ENCODE results near the gene ATG9A.
"Not testable (repeated sequence)": the region's sequence is repeated elsewhere in the genome, so short reads cannot be mapped to it uniquely, and the experiment has no call there.

Gene ATG9A

DNA sequence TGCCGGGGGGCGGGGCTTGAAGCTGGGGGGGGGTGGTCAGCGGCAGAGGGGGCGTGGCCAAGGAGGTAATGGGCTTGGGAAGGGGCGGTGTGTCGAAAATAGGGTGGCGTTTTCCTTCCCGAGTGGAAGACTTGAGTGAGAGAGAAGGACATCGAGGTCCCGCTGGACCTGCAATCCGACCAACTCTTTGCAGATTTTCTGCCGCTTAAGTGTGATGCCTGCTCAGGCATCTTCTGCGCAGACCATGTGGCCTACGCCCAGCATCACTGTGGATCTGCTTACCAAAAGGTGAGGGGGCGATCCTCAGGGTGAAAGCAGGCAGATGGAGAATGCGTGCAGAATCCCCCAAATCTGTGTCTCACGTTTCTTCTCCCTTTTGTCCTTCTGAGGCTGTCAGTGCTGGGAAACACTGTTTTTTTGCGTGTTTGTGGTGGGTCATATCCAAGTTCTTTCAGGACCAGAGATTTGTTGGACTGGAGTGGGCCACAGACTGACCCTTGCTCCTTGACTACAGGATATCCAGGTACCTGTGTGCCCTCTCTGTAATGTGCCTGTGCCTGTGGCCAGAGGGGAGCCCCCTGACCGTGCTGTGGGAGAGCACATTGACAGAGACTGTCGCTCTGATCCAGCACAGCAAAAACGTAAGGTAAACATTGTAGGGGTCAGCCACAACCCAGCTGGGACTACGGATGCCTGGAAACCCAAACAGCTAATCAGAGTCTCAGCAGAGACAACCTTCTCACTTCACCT, 22.1 kb downstream of the ATG9A start:
- no peak for DNase-seq (ENCODE audit: low read depth in 3 of 3)

DNA sequence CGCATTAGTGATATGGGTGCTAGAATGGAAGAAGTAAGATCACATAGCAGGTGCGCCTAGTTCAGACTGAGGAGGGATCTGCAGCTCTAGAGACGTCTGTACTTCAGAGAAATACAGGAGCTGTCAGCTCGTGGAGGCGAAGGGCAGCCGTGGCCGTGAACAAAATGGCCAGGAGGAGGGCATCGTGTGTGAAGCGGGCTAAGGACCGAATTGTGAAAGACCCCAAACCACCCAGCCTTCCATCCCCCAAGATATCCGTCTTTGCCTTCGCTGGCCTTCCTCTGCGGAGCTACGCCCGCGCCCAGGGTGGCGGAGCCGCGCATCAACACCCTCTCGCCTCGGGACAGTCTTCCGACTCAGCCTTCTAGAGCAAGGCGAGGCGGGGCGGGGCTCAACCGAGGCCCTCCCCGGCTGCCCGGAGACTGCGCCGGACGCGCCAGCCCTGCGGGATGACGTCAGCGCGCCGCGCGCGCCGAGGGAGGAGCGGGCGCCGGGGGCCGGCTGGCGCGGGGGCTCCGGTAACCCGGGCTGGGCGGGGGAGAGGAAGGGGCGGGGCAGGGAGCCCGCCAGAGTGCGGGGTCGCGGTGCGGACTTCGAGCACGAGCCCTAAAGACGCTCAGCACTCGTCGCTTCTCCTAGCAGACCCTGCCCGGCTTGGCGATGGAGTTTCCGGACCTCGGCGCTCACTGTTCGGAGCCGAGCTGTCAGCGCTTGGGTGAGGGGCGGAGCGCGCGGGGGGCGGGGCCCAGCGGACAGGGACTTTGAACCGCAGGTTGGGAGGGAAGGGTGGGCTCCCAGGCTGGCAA, 22.9 kb downstream of the ATG9A start, which contains the start of gene ZFAND2B:
TSS of gene ZFAND2B (plus strand) at position 455 of the 806 bp plus-strand sequence. CDS start at position 661, 206 bp downstream.
- DNase-seq (ENCODE audit: low read depth in 3 of 3), result peak; percentile 88 to 96 (median 91)

DNA sequence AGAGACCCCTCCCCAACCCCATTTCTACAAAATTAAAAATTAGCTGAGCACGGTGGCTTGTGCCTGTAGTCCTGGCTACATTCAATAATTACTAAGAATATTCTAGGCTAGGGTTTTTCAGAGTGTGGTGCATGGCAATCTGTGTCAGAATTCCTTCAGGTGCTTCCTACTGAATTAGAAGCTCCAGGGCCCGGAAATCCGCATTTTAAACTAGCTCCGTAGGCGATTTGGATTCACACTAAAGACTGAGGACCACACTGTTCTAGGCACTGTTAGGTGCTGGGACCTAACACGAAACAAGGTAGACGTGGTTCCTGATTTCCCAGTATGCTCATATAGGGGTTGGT, 23.5 kb downstream of the ATG9A start:
- no peak for DNase-seq (ENCODE audit: low read depth in 3 of 3)

DNA sequence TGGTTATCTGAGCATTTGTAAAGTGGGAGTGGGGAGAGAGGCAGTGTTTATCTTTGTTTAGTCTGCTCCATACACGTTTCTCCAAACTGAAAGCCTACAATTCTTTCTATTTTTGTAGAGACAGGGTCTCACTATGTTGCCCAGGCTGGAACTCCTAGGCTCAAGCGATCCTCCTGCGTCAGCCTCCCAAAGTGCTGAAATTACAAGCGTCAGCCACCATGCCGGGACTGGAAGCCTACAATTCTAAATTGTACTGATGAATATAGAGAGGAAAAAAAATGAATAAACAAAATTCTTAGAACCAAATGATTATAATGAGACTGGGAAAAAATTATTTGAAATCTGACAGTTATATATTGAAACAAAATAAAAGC, 24.3 kb downstream of the ATG9A start:
- no peak for DNase-seq (ENCODE audit: low read depth in 3 of 3)

DNA sequence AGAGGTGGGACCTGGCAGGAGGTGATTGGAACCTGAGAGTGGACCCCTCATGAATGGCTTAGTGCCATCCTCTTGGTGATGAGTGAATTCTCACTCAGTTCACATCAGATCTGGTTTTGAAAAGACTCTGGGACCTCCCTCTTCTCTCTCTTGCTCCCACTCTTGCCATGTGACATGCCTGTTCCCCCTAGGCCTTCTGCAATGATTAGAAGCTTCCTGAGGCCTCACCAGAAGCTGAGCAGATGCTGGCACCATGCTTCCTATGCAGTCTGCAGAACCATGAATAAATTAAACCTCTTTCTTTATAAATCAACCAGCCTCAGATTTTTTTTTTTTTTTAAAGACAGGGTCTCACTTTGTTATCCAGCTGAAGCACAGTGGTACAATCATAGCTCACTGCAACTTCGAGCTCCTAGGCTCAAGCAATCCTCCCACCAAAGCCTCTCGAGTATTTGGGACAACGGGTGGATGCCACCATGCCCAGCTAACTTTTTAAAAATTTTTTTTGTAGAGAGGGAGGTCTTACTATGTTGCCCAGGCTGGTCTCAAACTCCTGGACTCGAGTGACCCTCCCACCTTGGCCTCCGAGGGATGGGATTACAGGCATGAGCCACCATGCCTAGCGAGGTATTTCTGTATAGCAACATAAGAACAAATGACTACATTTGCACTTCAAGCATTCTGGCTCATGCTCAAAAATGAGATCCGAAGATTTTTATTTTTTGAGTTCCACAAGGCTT, 24.8 kb downstream of the ATG9A start:
- no peak for DNase-seq (ENCODE audit: low read depth in 3 of 3)

DNA sequence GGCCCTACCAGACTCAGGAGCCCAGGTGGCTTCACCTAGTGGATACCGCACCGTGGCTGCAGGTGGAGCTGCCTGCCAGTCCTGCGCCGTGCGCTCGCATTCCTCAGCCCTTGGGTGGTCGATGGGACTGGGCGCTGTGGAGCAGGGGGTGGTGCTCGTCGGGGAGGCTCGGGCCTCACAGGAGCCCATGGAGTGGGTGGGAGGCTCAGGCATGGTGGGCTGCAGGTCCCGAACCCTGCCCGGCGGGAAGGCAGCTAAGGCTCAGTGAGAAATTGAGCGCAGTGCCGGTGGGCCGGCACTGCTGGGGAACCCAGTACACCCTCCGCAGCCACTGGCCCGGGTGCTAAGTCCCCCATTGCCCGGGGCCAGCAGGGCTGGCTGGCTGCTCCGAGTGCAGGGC, 28.1 kb downstream of the ATG9A start:
- DNase-seq (ENCODE audit: low read depth in 3 of 3), result not testable (repeated sequence)

DNA sequence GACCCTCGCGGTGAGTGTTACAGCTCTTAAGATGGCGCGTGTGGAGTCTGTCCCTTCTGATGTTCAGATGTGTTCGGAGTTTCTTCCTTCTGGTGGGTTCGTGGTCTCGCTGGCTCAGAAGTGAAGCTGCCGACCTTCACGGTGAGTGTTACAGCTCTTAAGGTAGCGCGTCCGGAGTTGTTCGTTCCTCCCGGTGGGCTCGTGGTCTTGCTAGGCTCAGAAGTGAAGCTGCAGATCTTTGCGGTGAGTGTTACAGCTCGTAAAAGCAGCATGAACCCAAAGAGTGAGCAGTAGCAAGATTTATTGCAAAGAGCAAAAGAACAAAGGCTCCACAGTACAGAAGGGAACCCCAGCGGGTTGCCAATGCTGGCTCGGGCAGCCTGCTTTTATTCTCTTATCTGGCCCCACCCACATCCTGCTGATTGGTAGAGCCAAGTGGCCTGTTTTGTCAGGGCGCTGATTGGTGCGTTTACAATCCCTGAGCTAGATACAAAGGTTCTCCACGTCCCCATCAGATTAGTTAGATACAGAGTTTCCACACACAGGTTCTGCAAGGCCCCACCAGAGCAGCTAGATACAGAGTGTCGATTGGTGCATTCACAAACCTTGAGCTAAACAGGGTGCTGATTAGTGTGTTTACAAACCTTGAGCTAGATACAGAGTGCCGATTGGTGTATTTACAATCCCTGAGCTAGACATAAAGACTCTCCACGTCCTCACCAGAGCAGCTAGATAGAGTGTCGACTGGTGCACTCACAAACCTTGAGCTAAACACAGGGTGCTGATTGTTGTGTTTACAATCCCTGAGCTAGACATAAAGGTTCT, 28.7 kb downstream of the ATG9A start:
- not testable (repeated sequence) for DNase-seq (ENCODE audit: low read depth in 3 of 3)

DNA sequence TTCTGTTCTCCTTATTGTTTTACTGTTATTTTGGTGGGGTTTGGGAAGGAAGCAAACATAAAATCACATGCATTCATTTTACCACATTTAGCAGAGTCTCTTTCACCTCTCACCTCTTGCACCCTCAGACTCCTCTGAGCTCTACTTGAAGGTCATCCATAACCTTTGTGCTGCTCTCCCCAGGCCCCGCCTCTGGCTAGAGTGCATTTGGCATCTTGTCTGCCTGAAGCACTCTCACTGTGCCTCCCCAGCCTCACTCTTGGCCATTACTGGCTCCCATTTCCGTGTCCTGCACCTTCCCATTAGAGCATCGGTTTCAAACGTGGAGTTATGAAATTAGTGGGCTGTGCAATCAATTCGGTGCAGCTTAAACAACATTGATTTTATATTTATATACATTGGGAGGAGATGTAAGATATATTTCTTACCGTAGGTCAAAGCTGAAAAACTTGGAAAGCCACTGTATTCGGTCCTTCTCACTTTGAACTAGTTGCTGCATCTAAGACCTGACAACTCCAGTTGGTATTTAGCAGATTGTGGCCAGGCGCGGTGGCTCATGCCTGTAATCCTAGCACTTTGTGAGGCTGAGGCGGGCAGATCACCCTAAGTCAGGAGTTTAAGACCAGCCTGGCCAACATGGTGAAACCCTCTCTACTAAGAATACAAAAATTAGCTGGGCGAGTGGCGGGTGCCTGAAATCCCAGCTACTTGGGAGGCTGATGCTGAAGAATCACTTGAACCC, 29.8 kb downstream of the ATG9A start:
- DNase-seq (ENCODE audit: low read depth in 3 of 3), result no peak

DNA sequence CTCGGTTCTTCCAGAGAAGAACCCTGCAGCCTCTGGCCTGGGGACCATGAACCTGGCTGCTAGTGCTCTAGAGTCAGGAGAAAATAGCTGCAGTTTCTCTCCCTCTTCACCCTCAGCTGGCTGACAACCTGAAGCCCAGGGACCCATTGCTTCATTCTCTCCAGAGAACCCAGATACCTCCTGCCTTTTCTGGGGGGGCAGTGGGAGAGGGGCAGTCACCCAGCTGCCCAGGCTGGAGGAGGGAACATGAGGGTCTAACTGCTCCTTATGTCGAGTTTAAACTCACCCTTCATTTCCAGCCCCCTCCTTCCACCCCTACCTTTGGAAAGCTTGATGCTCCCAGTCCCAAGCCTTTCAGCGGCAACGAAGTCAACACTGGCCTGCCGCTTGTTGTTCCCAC, 30.5 kb downstream of the ATG9A start:
- no peak for DNase-seq (ENCODE audit: low read depth in 3 of 3)

DNA sequence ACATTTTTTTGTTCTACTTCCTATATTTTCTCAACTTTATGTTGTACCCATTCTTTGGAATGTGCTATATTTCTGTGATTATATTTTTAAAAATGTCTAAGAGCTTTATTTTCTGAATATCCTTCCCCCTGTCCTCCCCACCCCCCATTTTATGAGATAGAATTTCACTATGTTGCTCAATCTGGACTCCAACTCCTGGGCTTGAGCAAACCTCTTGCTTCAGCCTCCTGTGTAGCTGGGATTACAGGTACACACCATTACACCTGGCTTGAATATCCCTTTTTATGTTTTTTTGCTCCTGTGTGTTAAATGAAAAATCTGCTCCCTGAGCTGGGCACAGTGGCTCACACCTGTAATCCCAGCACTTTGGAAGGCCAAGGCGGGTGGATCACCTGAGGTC, 32.0 kb downstream of the ATG9A start:
- DNase-seq (ENCODE audit: low read depth in 3 of 3), result no peak

DNA sequence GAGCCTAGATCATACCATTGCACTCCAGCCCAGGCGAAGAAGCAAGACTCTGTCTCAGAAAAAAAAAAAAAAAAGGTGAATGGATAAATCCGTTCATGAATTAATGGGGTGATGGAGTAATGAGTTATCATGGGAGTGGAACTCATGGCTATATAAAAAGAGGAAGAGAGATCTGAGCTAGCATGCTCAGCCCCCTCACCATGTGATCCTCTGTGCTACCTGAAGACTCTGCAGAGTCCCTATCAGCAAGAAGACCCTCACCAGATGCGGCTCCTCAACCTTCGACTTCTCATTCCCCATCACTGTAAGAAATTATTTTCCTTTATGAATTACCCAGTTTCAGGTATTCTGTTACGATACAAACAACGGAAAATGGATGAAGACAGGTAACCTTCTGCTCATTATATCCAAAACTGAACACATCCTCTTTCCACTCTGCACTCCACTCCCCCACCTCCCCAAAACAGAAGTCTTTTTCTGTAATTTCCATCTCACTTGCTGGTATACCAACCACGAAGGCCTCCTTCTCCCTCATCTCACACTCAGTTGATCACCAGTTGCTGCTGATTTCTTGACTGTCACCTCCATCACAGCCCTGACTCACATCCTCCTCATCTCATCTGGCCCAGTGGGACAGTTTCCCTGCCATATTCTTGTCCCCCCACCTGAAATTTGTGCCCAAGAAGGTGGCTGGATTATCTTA, 42.5 kb downstream of the ATG9A start:
- DNase-seq (ENCODE audit: low read depth in 3 of 3), result peak in 1 of 3 donors; percentile 30

DNA sequence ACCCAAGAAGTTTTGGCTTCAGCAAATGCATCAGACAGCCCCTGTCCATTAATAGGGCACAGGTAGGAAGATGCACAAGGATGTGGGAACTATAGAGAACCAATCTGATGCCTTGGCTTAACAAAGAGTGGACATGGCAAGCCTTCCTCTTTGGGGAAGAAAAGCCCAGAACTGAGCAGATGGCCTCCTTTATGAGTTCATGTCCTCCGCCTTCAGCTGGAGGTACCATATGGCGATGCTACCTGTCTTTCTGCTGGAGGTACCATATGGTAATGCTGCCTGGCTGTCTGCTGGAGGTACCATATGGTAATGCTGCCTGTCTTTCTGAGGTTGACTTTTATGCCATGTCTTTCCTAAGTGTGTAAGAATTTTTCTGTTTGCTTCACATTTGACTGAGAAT, 45.3 kb downstream of the ATG9A start:
- no peak for DNase-seq (ENCODE audit: low read depth in 3 of 3)

DNA sequence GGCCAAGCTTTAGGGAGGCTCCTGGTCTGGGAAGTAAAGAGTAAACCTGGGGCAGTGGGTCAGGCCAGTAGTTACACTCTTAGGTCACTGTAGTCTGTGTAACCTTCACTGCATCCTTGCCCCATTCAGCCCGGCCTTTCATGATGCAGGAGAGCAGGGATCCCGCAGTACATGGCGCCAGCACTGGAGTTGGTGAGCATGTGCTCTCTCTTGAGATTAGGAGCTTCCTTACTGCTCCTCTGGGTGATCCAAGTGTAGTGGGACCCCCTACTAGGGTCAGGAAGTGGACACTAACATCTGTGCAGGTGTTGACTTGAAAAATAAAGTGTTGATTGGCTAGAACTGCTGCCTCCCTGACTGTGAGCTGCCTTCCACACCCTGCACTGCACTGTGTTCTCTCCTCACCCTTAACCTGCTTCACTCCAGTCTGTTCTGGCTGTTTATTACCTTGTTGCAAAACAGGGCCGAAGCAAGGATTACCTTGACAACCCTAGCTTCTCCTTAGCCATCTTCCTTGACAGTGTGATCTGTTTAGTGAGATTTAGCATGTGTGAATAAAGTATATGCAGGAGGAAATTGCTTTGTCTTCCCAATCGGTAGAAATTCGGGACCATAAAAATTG, 46.2 kb downstream of the ATG9A start:
- no peak for DNase-seq (ENCODE audit: low read depth in 3 of 3)

DNA sequence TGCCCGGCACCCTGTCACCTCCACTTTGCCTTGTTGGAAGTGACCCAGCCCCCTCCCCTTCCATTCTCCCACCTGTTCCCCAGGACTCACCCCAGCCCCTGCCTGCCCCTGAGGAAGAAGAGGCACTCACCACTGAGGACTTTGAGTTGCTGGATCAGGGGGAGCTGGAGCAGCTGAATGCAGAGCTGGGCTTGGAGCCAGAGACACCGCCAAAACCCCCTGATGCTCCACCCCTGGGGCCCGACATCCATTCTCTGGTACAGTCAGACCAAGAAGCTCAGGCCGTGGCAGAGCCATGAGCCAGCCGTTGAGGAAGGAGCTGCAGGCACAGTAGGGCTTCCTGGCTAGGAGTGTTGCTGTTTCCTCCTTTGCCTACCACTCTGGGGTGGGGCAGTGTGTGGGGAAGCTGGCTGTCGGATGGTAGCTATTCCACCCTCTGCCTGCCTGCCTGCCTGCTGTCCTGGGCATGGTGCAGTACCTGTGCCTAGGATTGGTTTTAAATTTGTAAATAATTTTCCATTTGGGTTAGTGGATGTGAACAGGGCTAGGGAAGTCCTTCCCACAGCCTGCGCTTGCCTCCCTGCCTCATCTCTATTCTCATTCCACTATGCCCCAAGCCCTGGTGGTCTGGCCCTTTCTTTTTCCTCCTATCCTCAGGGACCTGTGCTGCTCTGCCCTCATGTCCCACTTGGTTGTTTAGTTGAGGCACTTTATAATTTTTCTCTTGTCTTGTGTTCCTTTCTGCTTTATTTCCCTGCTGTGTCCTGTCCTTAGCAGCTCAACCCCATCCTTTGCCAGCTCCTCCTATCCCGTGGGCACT, 46.9 kb downstream of the ATG9A start:
- no peak for DNase-seq (ENCODE audit: low read depth in 3 of 3)

DNA sequence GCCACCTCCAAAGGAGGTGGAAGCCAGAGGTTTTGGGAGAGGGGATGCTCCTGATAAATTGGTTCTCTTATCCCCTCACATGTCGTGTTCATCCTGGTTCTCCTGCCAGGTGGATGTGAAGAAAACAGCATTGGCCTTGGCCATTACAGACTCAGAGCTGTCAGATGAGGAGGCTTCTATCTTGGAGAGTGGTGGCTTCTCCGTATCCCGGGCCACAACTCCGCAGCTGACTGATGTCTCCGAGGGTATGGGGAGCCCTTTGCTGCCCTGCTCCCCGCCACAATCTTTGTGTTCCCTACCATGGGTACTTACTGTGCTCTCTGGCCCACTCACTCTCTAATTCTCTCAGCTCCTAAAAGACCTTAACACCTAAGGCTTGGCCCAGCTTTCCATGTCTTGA, 47.9 kb downstream of the ATG9A start:
- no peak for DNase-seq (ENCODE audit: low read depth in 3 of 3)

DNA sequence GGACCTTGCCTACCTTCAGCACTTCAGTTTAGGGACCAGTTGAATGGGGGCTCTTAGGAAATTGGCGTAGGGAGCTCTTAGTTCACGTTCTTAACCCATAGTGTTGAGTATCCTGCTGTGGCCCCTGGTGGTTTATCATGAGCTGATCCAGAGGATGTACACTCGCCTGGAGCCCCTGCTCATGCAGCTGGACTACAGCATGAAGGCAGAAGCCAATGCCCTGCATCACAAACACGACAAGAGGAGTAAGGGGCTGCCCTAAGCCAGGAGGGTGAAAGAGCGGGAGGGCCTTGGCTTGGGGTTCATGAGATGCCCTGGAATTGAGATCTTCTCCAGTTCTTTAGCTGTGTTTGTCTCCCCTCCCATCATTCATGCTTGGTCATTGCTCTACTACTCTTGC, 48.5 kb downstream of the ATG9A start:
- no peak for DNase-seq (ENCODE audit: low read depth in 3 of 3)

DNA sequence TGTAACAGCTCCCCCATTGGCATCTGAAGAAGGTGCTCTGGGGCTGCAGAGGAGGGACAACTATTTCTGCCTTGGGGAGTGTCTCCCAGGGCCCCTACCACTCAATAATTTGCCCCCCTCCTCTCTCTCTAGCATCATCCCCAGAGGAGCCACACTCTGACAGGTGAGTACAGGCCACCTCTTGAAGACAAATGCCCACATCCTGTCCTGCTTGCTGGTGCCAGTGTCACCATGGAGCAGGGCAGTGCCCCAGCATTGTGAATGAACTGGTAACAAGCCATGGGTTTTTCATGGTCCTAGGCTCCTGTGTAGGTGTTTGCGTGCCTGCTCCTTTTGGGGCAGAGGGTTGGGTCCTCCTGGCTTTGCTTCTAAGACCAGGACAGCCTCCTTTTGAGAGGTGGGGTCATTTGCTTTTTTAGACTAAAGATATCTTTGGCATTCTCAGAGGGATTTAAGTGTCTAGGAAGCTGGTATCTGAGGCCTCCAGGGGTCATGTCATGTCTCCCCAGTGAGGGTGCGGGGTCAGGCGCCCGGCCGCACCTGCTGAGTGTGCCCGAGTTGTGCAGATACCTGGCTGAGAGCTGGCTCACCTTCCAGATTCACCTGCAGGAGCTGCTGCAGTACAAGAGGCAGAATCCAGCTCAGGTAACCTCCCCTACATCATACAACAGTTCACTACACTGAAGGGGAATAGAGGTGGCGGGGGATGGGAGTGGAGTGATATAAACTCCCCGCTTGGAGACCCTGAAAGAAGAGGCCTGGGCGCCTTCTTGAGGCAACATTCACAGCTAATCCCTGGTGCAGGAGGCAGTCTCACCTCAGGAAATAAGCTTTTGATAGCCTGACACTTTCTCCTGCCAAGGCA, 49.6 kb downstream of the ATG9A start:
- DNase-seq (ENCODE audit: low read depth in 3 of 3), result no peak
